Measurements from ENCODE around the gene HECW1. TPM values are rescaled to one million over a fixed set of nuclear protein-coding genes. Genes with fewer than 3 reads are reported as not detected.
"Not testable (repeated sequence)": the region's sequence is repeated elsewhere in the genome, so short reads cannot be mapped to it uniquely, and the experiment has no call there.

Gene HECW1
- 26.5 and 36.2 TPM in 2 replicates for total RNA-seq (2014; rRNA removed; shearing (Covaris generic))

DNA sequence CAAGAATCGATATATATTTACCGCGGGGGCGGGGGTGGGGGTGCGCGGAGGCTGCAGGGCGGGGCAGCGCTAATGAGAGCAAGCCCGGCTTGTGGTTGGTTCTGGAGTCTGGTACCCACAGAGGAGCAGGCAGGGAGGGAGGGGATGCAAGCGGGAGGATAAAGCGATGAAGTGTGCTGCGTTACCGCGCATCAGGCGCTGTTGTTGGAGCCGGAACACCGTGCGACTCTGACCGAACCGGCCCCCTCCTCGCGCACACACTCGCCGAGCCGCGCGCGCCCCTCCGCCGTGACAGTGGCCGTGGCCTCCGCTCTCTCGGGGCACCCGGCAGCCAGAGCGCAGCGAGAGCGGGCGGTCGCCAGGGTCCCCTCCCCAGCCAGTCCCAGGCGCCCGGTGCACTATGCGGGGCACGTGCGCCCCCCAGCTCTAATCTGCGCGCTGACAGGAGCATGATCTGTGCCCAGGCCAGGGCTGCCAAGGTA, at the start of gene HECW1:
TSS of gene HECW1 (plus strand) at position 189 of the 482 bp plus-strand sequence. CDS start 131,259 bp downstream, outside the sequence.
- DNase-seq (ENCODE audit: low spot score): no peak

DNA sequence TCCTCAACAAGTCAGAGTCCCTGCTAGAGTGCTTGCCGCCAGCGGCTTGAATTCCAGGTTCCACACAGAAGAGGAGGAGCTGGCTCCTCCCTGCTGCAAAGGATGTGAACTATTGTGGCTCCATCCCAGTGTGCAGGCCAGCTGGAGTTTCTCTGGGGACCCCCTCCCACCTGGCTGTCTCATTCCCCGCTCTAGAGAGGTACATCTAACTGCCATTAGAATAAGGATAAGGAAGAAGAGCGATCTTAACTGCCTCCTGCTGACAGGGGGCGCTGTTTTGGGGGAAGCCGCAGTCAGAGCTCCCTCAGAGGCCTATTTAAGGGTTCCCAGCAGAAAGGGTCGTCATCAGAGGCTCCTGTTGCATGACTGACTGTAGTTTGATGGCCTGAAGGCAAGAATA, 40.8 kb upstream of the HECW1 start:
- DNase-seq (ENCODE audit: low spot score): peak; percentile 13

- peak; percentile 11 for DNase-seq (ENCODE audit: low spot score)
These were observed 39.9 kb upstream of the HECW1 start for GRCh38 chr7:43072530-43072929.

- DNase-seq (ENCODE audit: low spot score): not testable (repeated sequence)
These were observed 38.6 kb upstream of the HECW1 start for GRCh38 chr7:43073811-43074210.

GRCh38 chr7:43076189-43076605, 36.2 kb upstream of the HECW1 start:
- peak; percentile 74 for DNase-seq (ENCODE audit: low spot score)

GRCh38 chr7:43076606-43077005, 35.8 kb upstream of the HECW1 start:
- no peak for DNase-seq (ENCODE audit: low spot score)

DNA sequence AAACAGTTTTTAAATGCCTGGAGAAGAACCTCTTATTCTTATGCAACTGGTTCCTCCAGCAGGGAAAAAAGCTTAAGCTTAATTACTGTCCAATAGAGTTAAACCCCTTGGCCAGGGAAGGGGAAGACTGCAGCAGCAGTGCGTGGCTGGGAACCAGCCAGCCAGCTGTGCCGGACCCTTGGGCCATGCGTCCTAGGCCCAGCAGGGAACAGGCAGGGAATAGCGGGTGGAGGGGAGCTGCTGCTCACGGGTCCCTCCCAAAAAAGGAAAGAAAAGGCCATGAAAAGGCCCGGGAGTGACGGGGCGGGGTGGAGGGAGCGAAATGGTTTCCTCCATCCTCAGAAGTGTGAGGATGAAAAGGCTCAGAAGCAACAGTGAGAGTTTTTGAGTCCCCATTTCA, 35.2 kb upstream of the HECW1 start:
- DNase-seq (ENCODE audit: low spot score): no peak

GRCh38 chr7:43077732-43078391, 34.6 kb upstream of the HECW1 start:
- DNase-seq (ENCODE audit: low spot score): peak; percentile 85

DNA sequence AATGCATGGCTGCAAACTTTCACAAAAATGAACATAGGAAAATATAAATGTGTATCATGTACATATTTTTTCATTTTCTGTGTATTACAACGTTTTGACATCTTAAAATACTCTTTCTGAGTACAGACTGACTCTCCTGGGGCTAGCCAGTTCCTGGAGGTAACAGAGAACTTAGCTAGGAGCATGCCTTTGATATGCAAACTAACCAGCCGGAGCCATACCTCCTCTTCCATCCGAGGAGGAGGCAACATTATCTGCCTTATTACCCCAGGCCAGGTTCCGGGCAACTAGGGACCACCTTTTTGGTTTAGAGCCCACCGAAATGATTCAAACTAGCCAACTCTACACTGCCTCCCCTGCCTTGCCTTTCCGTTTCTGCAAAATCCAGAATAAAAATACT, 33.7 kb upstream of the HECW1 start:
- no peak for DNase-seq (ENCODE audit: low spot score)

DNA sequence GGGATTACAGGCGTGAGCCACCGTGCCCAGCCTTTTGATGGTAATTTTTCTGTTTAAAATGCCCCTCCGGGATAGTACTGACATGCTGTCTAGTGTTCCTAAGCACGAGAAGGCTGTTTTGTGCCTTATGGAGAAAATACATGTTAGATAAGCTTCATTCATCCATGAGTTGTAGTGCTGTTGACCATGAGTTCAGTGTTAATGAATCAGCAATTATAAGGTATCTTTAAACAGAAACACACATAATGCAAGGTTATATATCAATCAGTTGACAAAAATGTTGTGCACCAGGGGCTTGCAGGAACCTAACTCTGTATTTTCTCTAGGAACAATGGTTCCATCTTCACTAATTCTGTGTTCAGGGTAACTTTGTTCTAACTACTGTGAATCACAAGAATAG, 30.8 kb upstream of the HECW1 start:
- DNase-seq (ENCODE audit: low spot score): no peak

- no peak for DNase-seq (ENCODE audit: low spot score)
These were observed 29.3 kb upstream of the HECW1 start for GRCh38 chr7:43083106-43083505.

- DNase-seq (ENCODE audit: low spot score): no peak
These were observed 27.4 kb upstream of the HECW1 start for GRCh38 chr7:43085017-43085416.

DNA sequence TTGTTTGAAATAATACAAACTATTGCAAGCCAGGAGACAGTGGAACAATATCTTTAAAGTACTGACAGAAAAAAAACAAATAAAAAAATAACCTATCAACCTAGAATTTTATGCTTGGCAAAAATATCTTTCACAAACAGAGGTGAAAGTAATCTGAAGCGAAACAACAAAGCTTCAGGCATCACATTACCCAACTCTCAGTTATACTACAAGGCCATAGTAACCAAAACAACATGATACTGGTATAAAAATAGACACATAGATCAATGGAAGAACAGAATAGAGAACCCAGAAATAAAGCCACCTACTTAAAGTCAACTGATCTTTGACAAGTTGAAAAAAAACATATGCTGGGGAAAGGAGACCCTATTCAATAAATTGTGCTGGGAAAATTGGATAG, 26.5 kb upstream of the HECW1 start:
- DNase-seq (ENCODE audit: low spot score): no peak

- DNase-seq (ENCODE audit: low spot score): no peak
These were observed 19.6 kb upstream of the HECW1 start for GRCh38 chr7:43092819-43093218.

DNA sequence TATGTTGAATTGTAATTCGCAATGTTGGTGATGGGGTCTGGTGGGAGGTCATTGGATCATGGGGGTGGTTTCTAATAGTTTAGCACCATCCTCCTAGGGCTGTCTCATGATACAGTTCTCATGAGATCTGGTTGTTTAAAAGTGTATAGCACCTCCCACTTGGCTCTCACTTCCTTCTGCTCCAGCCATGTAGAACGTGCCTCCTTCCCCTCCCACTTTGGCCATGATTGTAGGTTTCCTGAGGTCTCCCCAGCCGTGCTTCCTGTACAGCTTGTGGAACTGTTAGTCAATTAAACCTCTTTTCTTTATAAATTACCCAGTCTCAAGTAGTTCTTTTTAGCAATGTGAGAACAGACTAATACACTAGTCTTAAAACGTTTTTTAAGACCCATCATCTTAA, 15.6 kb upstream of the HECW1 start:
- no peak for DNase-seq (ENCODE audit: low spot score)

DNA sequence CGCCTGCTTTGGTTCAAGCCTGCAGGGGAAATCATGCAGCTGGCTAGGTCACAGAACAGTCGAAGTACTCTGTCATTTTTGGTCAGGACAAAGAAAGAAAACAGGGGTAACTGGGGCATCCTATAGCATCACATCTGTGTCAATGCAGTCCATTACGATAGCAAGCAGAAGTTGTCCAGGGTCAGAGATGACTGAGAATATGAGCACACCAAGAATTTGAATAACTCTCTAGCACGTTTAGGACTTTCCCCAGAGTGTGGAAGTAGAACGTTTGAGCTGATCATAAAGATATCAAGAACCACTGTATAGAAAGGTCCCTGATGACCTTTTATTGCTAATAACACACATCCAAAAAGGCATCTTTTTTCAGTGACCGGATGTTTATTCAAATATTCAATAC, 12.7 kb upstream of the HECW1 start:
- no peak for DNase-seq (ENCODE audit: low spot score)

GRCh38 chr7:43104874-43105520, 7.5 kb upstream of the HECW1 start:
- peak; percentile 40 for DNase-seq (ENCODE audit: low spot score)

GRCh38 chr7:43105521-43106120, 6.8 kb upstream of the HECW1 start:
- peak; percentile 42 for DNase-seq (ENCODE audit: low spot score)

DNA sequence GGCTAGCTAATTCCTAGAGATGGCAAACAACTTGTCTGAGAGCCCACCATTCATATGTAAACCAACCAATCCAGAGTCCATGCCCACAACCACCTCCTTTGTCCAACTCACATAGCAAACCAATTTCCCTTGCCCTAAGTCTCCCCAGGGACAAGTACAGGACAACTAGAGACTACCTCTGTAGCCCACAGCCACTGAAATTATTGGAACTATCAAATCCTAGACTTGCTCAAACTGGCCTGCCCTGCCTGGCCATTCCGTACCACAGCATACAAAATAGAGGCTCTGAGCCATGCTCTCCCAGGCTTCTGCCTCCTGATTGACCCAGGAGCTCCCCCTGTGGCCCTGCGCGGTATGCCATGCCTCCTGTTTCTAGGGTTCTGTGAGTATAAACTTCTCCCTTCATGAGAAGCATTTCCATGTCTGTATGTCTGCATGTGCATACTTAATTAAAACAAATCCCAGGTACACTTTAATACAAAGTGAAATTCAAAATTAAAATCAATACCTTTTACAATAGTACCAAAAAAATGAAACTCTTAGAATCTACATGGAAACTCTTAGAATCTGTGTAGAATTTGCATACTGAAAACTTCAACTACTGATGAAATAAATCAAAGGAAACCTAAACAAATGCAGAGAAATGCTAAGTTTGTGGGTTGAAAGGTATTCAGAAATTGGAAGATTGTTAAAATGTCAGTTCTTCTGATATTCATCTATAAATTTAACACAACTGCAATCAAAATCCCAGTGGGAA, 4.0 kb upstream of the HECW1 start:
- DNase-seq (ENCODE audit: low spot score): peak; percentile 72

DNA sequence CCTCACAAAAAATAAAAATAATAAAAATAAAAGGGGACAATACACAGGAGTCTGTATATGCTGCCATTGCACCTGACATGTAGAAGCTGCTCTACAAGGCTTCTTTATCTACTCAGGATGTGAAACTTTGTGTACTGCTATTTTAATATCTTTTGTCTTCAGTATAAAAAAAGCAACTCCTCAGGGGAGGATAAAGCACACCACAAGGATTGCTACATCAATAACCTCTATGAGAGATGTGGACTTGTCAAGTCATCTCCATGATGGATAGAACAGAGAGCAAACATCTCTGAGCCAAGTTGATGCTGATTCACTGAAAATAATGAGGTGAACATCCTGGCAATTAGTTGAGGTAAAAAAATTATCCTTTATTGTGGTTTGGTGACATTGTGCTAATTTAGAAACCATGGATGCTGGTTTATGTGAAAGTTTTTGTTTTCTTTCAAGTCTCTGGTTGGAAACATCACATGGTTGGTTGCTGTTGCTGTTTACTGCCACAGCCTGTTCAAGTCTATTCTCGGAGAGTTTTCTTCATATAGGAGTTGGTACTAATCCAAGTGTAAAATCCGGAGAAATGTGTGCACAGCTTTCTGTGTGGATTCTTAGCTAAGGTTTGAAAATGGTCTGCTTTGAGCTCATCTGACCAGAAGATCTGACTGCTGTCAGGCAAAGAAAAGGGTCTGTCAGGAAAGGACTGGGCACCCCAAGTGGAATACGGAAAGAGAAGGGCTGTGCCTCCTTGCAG, 1.5 kb upstream of the HECW1 start:
- DNase-seq (ENCODE audit: low spot score): peak; percentile 50

- DNase-seq (ENCODE audit: low spot score): no peak
These were observed 603 bp upstream of the HECW1 start for GRCh38 chr7:43111630-43112458.
